Right renal cortex interstitium (tissue), 3 donors: ENCODE data around the gene KCNMB2. TPM values are rescaled to one million over a fixed set of nuclear protein-coding genes. Genes with fewer than 3 reads are reported as not detected.

Experiments used
- DNase-seq, 3 donors: peaks; one replicate each; pipeline ENCODE4 v3.0.0-alpha.2; 2013; ENCODE audit warnings: low read depth in 3 of 3, low spot score in 2 of 3
- polyA plus RNA-seq, 3 donors: library from polyadenylated mRNA; unstranded; fragments of 120-200 nt; gene quantifications; one replicate each; pipeline ENCODE4 v1.2.1, GENCODE V29; 2013; ENCODE audit not compliant: insufficient read length in 3 of 3

The KCNMB2 gene
- polyA plus RNA-seq, 3 donors, result 26.9 to 33.9 (median 31.0) TPM

DNA sequence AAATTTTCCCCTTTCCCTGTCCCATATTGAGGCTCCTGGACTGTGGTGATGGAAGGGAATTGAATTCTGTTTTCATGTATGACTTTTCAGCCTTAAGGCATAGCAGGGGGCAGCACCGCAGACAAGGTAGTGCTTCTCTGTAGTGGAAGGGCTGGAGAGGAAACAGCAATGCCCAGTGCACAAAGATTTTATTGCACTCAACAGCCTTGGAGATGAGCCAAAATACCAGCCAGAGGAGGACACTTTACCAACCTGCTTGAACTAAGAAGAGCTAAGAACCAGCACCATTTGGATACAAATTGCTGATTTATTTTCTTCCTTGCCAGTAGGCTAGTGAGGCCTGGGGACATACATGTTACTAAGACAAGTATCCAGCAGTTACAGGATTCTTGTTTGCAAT, 98.7 kb downstream of the KCNMB2 start:
- DNase-seq, result no peak

GRCh38 chr3:178637802-178638201, 101.6 kb downstream of the KCNMB2 start:
- DNase-seq, result no peak

DNA sequence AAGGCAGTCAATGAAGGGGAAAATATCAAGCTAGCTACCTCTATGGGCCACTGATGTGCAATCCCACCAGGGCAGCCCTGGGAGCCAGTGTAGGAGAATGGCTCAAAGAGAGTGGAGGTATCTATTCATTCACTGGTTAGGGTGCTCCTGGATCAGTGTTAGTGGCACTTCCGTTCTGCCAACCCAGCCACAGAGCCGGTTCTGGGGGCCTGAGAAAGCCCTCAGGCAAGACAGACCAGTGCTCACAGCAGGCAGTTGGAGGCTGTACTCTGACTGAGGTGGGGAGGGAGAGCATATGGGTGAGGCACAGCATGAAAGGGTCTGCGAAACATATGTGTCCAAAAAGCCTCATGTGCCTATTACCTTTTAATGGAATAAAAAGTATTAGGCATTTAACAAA, 109.3 kb downstream of the KCNMB2 start:
- DNase-seq, result no peak

DNA sequence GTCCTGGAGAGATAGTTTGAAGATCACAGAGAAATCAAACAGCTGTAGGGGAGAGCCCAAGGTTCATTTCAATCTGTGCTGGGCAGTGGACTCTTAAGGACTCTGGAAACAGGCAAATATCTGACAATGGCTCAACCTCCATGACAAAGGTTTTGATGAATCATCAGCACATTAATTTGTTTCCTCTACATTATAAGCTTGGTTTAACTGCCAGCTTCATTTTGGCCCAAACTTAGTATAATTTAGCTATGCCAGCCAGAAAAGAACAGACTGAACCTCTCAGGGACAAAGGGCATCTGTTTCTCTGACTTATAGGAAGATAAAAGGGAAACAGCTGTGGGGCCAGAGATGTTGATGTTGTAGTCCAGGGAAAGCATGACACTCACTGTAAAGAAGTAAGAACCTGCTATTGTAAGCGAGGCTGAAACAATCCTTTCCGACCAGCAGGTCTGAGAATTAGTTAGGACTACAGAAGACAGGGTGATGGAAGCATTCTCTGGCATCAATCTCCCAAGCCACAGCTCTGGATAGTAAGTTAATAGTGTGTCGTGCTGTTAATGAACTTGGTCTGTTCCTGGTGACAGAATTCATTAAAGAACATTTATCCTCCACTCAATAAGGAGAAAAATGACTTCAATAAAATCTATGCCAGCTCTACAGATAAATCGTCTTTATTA, 110.1 kb downstream of the KCNMB2 start:
- no peak for DNase-seq

DNA sequence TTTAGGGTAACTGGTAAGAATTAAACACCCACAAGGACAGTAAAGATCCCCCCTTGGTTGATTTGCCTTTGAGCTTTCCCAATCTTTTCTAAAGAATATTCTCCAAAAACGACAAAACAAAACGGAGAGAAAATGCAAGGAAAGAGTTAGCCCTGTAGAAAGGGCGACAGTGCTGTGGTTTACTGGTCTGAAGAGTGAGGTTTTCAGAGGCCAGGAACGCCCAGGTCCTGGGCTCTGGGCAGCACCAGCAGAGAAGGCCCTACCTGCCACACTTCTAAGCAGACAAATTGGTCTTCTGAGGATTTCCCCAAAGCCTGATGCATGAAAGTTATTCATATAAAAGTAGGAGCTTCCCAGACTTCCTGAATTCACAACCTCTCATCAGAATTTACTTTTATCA, 119.3 kb downstream of the KCNMB2 start:
- no peak for DNase-seq

DNA sequence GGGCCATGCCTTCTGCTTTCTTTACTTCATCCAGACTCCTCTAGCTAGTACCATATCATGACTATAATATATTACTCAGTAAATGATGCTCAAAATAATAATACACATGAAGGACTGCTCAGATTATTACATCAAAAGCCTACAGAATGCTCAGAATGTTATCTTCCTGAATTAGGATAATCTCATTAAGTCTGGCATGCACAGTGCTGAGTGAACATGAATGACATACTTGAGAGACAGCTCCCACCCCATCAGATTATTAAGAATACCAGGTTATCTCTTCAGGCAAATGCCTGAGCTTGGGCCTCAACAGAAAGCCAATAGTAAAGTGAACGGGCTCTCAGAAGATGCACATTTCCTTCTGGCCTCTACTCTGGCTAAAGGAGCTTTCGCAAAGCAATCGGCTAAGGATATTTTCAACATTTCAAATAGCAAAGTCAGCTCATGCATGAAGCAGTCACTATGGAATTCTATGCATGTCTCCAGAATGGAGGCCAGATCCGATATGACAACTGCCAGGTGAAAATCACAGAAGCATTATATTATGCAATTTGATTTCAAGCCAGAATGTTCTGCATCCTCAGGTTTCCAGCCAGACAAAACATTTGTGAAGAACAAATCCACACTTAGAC, 122.6 kb downstream of the KCNMB2 start:
- DNase-seq, result no peak

DNA sequence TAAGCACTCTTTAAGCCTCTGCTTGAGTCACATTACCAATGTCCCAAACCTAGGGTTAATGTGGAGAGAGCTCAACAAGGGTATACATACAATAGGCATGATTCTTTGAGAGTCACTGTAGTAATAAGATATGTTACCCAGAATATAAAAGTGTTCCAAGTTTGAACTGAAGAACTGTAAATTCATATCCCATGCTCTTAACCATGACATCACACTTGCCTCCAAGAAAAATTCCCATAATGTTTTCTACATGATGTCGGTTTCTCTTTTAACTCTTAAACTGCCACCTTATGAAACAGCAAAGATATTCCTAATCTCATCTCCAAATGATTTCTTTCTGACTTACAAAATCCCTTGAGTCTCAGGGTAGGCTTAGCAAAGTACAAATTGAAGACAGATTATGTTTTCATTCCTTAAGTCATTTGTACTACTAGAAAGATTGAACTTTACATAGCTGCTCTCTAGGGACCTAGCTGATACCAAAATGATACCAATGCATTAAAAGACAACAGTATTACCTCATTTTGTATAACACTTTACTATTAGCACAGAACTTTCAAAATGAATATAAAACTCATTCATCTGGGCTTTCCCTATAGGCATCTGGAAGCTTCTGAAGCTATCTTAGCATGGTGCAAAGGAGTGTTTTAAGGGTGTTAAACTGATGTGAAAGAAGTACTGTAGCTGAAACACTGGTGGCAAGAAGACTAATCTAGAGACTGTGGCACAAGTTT, 127.1 kb downstream of the KCNMB2 start:
- no peak for DNase-seq

DNA sequence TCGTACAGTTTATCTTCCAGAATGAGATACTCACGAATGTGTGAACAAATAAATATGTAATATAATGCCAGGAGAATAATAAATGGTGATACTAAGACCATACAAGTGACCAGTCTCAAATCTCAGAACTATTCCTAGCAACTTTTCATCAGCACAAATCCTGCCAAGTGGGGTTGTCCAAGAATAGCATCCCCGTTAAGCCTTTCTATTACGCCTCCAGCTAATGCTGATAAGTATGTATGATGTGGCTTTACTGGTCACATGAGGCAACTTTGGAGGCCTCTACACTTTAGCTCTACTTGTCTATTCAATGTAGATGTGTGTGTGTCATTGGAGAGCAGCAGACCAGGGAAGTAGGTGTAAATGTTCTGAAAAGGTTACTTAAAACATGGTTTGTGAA, 129.5 kb downstream of the KCNMB2 start:
- no peak for DNase-seq

GRCh38 chr3:178669022-178669601, 132.9 kb downstream of the KCNMB2 start:
- DNase-seq, result no peak

DNA sequence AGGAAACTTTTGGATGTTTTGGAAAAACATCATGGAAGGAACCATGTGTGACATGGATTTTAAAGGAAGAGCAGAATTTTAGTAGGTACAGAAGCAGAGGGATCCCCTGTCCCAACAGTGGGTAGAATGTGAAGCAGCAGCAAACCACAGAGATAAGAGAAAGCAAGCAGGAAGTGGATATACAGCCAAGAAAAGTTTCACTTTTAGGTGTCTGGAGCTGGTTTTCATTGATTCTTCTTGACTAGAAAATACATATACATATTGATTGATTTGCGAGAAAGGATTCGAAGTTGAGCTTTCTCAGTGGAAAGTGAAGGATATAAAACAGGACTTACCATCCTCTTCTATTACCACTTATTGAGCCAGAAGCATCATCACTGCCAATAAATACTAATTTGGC, 133.5 kb downstream of the KCNMB2 start:
- no peak for DNase-seq

- DNase-seq, result no peak
Observed at GRCh38 chr3:178671377-178671776, 135.1 kb downstream of the KCNMB2 start.

GRCh38 chr3:178671791-178672190, 135.6 kb downstream of the KCNMB2 start:
- DNase-seq, result no peak

GRCh38 chr3:178672275-178672674, 136.0 kb downstream of the KCNMB2 start:
- DNase-seq, result no peak

- DNase-seq, result no peak
Observed at GRCh38 chr3:178673529-178673928, 137.3 kb downstream of the KCNMB2 start.

- no peak for DNase-seq
Observed at GRCh38 chr3:178676077-178676476, 139.8 kb downstream of the KCNMB2 start.

GRCh38 chr3:178676942-178677790, 140.9 kb downstream of the KCNMB2 start:
- DNase-seq, result no peak

DNA sequence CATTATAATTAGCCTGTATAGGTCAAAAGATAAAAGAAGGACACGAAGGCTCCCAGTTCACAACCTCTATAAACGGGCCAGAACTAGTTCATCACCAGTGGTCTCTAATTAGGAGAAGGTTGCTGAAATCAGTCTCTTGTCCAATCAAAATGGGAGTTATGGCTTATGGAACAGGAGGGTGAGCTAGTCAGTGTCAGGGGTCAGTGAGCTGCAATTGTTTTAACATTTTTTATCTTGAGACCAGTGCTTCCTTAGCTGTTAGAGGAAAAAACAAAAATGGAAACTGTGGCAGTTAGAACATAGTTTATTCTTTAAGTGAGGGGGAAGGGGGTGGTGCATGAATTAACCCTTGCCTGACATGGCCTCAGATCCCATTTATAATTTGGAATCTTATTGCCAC, 141.7 kb downstream of the KCNMB2 start:
- no peak for DNase-seq

DNA sequence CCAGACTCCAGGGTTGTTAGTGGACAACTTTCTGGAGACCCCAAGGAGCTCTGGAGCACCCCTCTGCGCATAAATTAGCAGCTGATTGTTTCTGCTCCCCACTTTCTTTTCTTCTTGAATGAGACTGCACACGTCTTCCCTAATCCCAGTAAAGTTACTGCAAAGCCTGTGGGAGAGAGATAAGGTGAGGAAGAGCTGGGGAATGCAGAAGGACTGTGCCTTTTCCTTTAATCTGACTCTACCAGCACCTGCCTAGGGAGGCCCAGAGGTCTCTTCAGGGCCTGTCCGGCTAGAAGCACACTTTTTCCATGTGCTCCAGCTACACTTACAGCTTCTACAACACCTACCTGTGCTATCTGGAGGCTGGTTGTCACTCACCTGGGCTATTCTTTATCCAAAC, 143.8 kb downstream of the KCNMB2 start:
- no peak for DNase-seq

- DNase-seq, result no peak
Observed at GRCh38 chr3:178680489-178680888, 144.3 kb downstream of the KCNMB2 start.

- no peak for DNase-seq
Observed at GRCh38 chr3:178684881-178685590, 148.8 kb downstream of the KCNMB2 start.
